Gastrocnemius medialis (tissue), 4 donors: ENCODE results near the gene S1PR3. TPM values are rescaled to one million over a fixed set of nuclear protein-coding genes. Genes with fewer than 3 reads are reported as not detected.

Experiments
- ATAC-seq, 2 donors: fragments of 150-250 bp; one replicate each; pipeline ENCODE4 v1.9.1; 2016
- DNase-seq, 2 donors: peaks; one replicate each; pipeline ENCODE4 v3.0.0-alpha.2; 2019
- H3K27ac ChIP-seq, 4 donors: fragments of 200-600 bp; sonication (generic); 1 replicate in 1 of 4; 2 replicates in 3 of 4; pipeline ENCODE4 v1.5.1; 2016 to 2018; ENCODE audit warnings: mild to moderate bottlenecking in 2 of 4, moderate library complexity in 1 of 4
- H3K27me3 ChIP-seq, 3 donors: fragments of 200-600 bp; sonication (generic) in 2 of 3; 1 replicate in 1 of 3; 2 replicates in 2 of 3; pipeline versions ENCODE4 v1.5.1 to v1.6.0; 2016 to 2019; ENCODE audit warnings: mild to moderate bottlenecking in 1 of 3, moderate library complexity in 1 of 3
- H3K36me3 ChIP-seq, 2 donors: fragments of 200-600 bp; sonication (generic) in 1 of 2; one replicate each; pipeline ENCODE4 v1.5.1; 2017 to 2018
- H3K4me1 ChIP-seq, 2 donors: fragments of 200-600 bp; sonication (generic) in 1 of 2; one replicate each; pipeline ENCODE4 v1.5.1; 2016 to 2017; ENCODE audit warnings: mild to moderate bottlenecking in 2 of 2
- H3K4me3 ChIP-seq, 4 donors: fragments of 200-600 bp; sonication (generic) in 3 of 4; 1 replicate in 1 of 4; 2 replicates in 3 of 4; pipeline ENCODE4 v1.5.1; 2016 to 2019; ENCODE audit warnings: mild to moderate bottlenecking in 2 of 4
- H3K9me3 ChIP-seq, 3 donors: fragments of 200-600 bp; sonication (generic) in 2 of 3; 1 replicate in 1 of 3; 2 replicates in 2 of 3; pipeline ENCODE4 v1.5.1; 2016 to 2019
- POLR2A ChIP-seq, 2 donors: fragments of 450-650 bp; IDR thresholded peaks; one replicate each; pipeline ENCODE4 v1.6.1; 2017; ENCODE audit warnings: antibody characterized with exemption in 2 of 2, mild to moderate bottlenecking in 2 of 2, moderate library complexity in 2 of 2
- in situ Hi-C, 4 donors: fragments of 200-750 bp; cut with MboI; loops; one replicate each; pipeline versions ENCODE4 v1.15.0 to v1.8.0; 2017; ENCODE audit warnings: low sequenced_read_pairs in 4 of 4
- intact Hi-C: fragments of 100-400 bp; cut with DNase I; formaldehyde crosslinking; loops from one replicate; pipeline ENCODE4 v1.15.1; 2023; ENCODE audit warnings: low total_unique reads
- total RNA-seq, 4 donors: library from RNA; depleted of rRNA; stranded (reverse); fragments of >200 nt; gene quantifications; one replicate each; pipeline versions ENCODE4 v1.1.0 to v1.2.3, GENCODE V29; 2016
- TF ChIP-seq, protein P1 (sequence below), 5 experiments: fragments of 450-650 bp in 3 of 5; fragments of 200-600 bp in 2 of 5; sonication (generic) in 2 of 5; IDR thresholded peaks in 4 of 5; conservative IDR thresholded peaks in 1 of 5; 1 replicate in 4 of 5; 2 replicates in 1 of 5; pipeline ENCODE4 v1.5.1; 2016 to 2019; ENCODE audit warnings: antibody characterized with exemption in 5 of 5, mild to moderate bottlenecking in 3 of 5, moderate library complexity in 3 of 5

The S1PR3 gene
- total RNA-seq, 4 donors from 2014 or later = 3.3 to 13.4 (median 5.7) TPM

DNA sequence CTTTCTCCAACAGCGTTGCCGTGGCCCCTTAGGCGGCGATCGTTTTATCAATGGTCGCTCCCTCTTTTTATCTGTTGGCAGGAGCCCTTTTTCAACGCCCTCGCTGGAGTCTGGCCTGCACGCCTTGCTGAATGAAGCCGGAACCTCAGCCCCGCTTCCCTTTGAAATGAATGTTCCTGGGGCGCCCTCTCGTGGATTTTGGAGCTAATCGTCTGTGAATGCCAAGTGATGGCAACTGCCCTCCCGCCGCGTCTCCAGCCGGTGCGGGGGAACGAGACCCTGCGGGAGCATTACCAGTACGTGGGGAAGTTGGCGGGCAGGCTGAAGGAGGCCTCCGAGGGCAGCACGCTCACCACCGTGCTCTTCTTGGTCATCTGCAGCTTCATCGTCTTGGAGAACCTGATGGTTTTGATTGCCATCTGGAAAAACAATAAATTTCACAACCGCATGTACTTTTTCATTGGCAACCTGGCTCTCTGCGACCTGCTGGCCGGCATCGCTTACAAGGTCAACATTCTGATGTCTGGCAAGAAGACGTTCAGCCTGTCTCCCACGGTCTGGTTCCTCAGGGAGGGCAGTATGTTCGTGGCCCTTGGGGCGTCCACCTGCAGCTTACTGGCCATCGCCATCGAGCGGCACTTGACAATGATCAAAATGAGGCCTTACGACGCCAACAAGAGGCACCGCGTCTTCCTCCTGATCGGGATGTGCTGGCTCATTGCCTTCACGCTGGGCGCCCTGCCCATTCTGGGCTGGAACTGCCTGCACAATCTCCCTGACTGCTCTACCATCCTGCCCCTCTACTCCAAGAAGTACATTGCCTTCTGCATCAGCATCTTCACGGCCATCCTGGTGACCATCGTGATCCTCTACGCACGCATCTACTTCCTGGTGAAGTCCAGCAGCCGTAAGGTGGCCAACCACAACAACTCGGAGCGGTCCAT, 10.0 kb downstream of the S1PR3 start:
- Histone ChIP-seq H3K4me1 (peaks cover 0 to 10% of the 10 kb centered on the region in 2 donors), H3K36me3 (no peaks in the 10 kb centered on the region), H3K27me3 (peaks cover 0 to 6% (median 0%) of the 10 kb centered on the region in 3 donors), H3K9me3 (no peaks in the 10 kb centered on the region), H3K27ac (peak overlapping the region in 2 of 4 donors; percentile 7 to 9), H3K4me3 (no peak overlapping the region)
- intact Hi-C loops (loop anchor here (1.0 kb wide), 1 partner anchor 407 kb away; no protein-coding TSS in a partner anchor), in situ Hi-C loops (loop anchor here (5.0 to 10.0 kb wide), 3 partner anchors 406 to 414 kb away; no protein-coding TSS in a partner anchor)
- DNase-seq (peak; percentile 50 to 55), ATAC-seq (peak; percentile 61 to 69)
- TF ChIP-seq POLR2A (IDR thresholded peaks at IDR 0.05) = no peak
- TF ChIP-seq, protein P1, sequence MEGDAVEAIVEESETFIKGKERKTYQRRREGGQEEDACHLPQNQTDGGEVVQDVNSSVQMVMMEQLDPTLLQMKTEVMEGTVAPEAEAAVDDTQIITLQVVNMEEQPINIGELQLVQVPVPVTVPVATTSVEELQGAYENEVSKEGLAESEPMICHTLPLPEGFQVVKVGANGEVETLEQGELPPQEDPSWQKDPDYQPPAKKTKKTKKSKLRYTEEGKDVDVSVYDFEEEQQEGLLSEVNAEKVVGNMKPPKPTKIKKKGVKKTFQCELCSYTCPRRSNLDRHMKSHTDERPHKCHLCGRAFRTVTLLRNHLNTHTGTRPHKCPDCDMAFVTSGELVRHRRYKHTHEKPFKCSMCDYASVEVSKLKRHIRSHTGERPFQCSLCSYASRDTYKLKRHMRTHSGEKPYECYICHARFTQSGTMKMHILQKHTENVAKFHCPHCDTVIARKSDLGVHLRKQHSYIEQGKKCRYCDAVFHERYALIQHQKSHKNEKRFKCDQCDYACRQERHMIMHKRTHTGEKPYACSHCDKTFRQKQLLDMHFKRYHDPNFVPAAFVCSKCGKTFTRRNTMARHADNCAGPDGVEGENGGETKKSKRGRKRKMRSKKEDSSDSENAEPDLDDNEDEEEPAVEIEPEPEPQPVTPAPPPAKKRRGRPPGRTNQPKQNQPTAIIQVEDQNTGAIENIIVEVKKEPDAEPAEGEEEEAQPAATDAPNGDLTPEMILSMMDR (IDR thresholded peaks at IDR 0.05 in 4 of 5, conservative IDR thresholded peaks at IDR 0.05 in 1 of 5) = peak; percentile 36 to 63 (median 54)

DNA sequence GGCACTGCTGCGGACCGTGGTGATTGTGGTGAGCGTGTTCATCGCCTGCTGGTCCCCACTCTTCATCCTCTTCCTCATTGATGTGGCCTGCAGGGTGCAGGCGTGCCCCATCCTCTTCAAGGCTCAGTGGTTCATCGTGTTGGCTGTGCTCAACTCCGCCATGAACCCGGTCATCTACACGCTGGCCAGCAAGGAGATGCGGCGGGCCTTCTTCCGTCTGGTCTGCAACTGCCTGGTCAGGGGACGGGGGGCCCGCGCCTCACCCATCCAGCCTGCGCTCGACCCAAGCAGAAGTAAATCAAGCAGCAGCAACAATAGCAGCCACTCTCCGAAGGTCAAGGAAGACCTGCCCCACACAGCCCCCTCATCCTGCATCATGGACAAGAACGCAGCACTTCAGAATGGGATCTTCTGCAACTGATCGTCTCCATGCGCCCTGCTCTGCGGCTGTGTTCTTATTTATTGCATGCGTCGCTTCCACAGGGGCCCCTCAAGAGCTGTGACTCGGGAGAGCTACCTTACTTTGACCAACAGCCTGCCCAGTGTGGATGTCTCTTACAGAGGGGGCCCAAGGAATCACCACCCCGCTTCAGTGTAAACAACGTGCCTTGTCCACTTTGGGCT, 10.8 kb downstream of the S1PR3 start:
- Histone ChIP-seq H3K9me3 (no peaks in the 10 kb centered on the region), H3K27ac (no peak overlapping the region), H3K36me3 (no peaks in the 10 kb centered on the region), H3K27me3 (peaks cover 0 to 6% (median 0%) of the 10 kb centered on the region in 3 donors), H3K4me3 (no peak overlapping the region), H3K4me1 (peaks cover 0 to 10% of the 10 kb centered on the region in 2 donors)
- intact Hi-C loops (loop anchor here (1.0 kb wide), 1 partner anchor 408 kb away; no protein-coding TSS in a partner anchor), in situ Hi-C loops (loop anchor here (5.0 to 10.0 kb wide), 3 partner anchors 407 to 415 kb away; no protein-coding TSS in a partner anchor)
- ATAC-seq (no peak), DNase-seq (no peak)
- no peak for TF ChIP-seq POLR2A (IDR thresholded peaks at IDR 0.05)

DNA sequence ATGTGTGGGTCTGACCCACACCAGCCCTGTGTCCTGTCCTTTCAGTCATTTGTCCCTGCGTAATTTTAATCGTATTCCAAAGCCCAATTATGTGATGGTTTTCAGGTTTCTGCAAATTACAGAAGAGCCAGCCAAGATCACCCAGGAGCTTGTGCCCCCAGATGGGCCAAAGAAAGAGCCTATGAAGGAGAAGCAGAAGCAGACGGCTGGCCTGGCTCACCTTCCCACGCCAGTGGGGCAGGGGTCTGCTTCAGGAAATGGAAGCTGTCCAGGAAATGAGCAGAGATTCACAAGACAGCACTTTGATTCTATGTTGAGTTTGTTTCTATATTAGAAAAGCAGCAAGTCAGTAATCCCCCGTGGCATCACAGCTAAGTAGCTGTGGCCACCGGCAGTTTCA, 11.7 kb downstream of the S1PR3 start:
- Histone ChIP-seq H3K36me3 (no peaks in the 10 kb centered on the region), H3K9me3 (no peaks in the 10 kb centered on the region), H3K4me1 (peaks cover 0 to 10% of the 10 kb centered on the region in 2 donors), H3K4me3 (no peak overlapping the region), H3K27ac (no peak overlapping the region), H3K27me3 (peaks cover 0 to 6% (median 0%) of the 10 kb centered on the region in 3 donors)
- ATAC-seq = no peak
- TF ChIP-seq POLR2A (IDR thresholded peaks at IDR 0.05) = no peak
- TF ChIP-seq, protein P1 (IDR thresholded peaks at IDR 0.05 in 4 of 5, conservative IDR thresholded peaks at IDR 0.05 in 1 of 5) = no peak
- no peak for DNase-seq
- in situ Hi-C loops = loop anchor here (5.0 to 10.0 kb wide), 3 partner anchors 408 to 416 kb away; no protein-coding TSS in a partner anchor
- intact Hi-C loops = no loop called here

DNA sequence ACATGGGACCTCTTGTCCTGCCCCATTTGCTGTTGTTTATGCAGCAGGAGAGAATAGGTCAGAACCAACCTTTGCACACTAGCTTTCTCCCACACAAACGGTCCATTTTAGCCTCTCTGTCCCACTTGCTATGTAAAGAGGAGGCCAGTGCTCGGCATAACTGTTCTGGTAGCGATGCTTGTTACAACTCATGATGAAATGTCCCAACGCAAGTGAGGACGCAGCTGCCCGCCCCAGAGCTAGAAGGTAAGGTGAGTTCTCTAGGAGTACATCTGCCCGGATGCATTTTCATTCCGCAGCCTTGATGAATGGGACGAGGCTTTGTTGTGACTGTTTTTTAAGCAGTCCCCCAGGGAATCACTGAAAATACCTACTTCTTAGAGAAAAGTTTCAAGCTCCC, 14.1 kb downstream of the S1PR3 start:
- peaks cover 0 to 6% (median 0%) of the 10 kb centered on the region in 3 donors for H3K27me3 ChIP-seq
- DNase-seq (no peak), ATAC-seq (no peak)
- no peak overlapping the region for H3K4me3 ChIP-seq
- no peaks in the 10 kb centered on the region for H3K9me3 ChIP-seq
- peaks cover 0 to 10% of the 10 kb centered on the region in 2 donors for H3K4me1 ChIP-seq
- TF ChIP-seq, protein P1 (IDR thresholded peaks at IDR 0.05 in 4 of 5, conservative IDR thresholded peaks at IDR 0.05 in 1 of 5) = no peak
- TF ChIP-seq POLR2A (IDR thresholded peaks at IDR 0.05) = no peak
- no peak overlapping the region for H3K27ac ChIP-seq
- H3K36me3 ChIP-seq = no peaks in the 10 kb centered on the region
- intact Hi-C loops = no loop called here
- in situ Hi-C loops = loop anchor here in 2 of 4 donors (10.0 kb wide), 1 partner anchor 411 kb away; no protein-coding TSS in a partner anchor
